Brain microvascular endothelial cell (primary cell): ENCODE results near the gene ARID5B.

ENCODE experiments used
- DNase-seq: peaks from one replicate; pipeline ENCODE4 v3.0.0-alpha.2; 2020
- H3K27ac ChIP-seq: fragments of 250-450 bp; sonication (Bioruptor Pico); 2 replicates; pipeline ENCODE4 v1.5.1; 2020; ENCODE audit warnings: mild to moderate bottlenecking, moderate library complexity
- H3K27me3 ChIP-seq: fragments of 250-450 bp; sonication (Bioruptor Pico); replicated peaks from 2 replicates; pipeline ENCODE4 v1.5.1; 2020; ENCODE audit warnings: mild to moderate bottlenecking
- H3K36me3 ChIP-seq: fragments of 250-450 bp; sonication (Bioruptor Pico); replicated peaks from 2 replicates; pipeline ENCODE4 v1.5.1; 2020; ENCODE audit warnings: mild to moderate bottlenecking
- H3K4me3 ChIP-seq: 2 replicates; pipeline ENCODE4 v1.5.1; 2011; ENCODE audit warnings: low read depth, mild to moderate bottlenecking, control low read depth, low read length, moderate library complexity
- CTCF ChIP-seq: IDR thresholded peaks from 2 replicates; pipeline ENCODE4 v1.5.1; 2011; ENCODE audit warnings: low read depth, mild to moderate bottlenecking, moderate library complexity, low read length, control low read depth, inconsistent platforms; ENCODE audit errors: missing control alignments
- in situ Hi-C: cut with HindIII; loops from 2 replicates; pipeline ENCODE4 v1.10.0; 2017; ENCODE audit warnings: low sequenced_read_pairs, low pct_ligation_motif_present

ARID5B gene

GRCh38 chr10:62029401-62029800 lies 127.9 kb downstream of the ARID5B start:
- H3K4me3 ChIP-seq, result no peak overlapping the region
- no peak for DNase-seq
- TF ChIP-seq CTCF, result no peak
- H3K27ac ChIP-seq, result no peak overlapping the region
- H3K27me3 ChIP-seq, result no peaks in the 10 kb centered on the region
- no peaks in the 10 kb centered on the region for H3K36me3 ChIP-seq
- in situ Hi-C loops, result no loop called here

DNA sequence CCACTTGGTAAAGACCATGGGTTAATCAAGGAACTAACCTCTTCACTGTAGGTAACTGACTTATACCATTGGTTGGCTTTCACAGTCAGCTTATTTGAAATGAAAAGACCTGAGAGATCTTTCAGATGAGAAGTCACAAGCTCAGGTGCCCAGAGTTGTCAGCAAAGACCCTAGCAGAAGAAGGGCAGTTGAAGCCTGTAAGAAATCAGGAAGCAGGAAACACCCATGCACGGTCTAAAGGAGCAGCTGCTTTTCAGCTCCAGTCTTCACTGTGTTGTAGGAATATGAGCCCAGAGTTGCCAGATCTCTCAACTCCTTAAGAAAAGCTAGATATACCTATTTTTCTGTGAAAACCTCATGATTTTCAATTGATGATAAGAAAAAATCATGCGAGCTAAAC lies 130.0 kb downstream of the ARID5B start:
- no peaks in the 10 kb centered on the region for H3K27me3 ChIP-seq
- no peak overlapping the region for H3K27ac ChIP-seq
- H3K4me3 ChIP-seq, result no peak overlapping the region
- no peaks in the 10 kb centered on the region for H3K36me3 ChIP-seq
- no peak for TF ChIP-seq CTCF
- in situ Hi-C loops, result no loop called here
- no peak for DNase-seq

DNA sequence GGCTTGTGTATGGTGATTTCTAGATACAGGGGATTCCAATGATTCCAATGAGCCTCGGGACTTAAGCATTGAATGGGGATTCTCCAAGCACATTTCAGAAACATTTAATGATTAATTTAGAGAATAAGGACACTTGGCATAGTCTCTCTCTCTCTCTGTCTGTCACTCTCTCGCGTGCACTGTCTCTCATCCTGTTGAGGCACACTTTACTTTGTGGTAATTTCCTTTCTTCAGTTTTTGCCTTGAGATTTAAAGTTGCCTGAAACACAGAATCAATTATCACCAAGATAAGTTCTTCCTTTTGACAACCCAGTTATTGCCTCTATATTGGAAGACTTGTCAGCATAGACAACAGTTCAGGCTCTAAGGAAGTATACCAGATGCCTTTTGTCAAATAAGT lies 131.6 kb downstream of the ARID5B start:
- Histone ChIP-seq H3K36me3 (no peaks in the 10 kb centered on the region), H3K4me3 (no peak overlapping the region), H3K27me3 (no peaks in the 10 kb centered on the region), H3K27ac (no peak overlapping the region)
- DNase-seq, result no peak
- in situ Hi-C loops, result no loop called here
- no peak for TF ChIP-seq CTCF

GRCh38 chr10:62034096-62034640 lies 132.7 kb downstream of the ARID5B start:
- in situ Hi-C loops, result no loop called here
- Histone ChIP-seq H3K27me3 (no peaks in the 10 kb centered on the region), H3K36me3 (no peaks in the 10 kb centered on the region), H3K4me3 (no peak overlapping the region), H3K27ac (no peak overlapping the region)
- no peak for TF ChIP-seq CTCF
- DNase-seq, result no peak

DNA sequence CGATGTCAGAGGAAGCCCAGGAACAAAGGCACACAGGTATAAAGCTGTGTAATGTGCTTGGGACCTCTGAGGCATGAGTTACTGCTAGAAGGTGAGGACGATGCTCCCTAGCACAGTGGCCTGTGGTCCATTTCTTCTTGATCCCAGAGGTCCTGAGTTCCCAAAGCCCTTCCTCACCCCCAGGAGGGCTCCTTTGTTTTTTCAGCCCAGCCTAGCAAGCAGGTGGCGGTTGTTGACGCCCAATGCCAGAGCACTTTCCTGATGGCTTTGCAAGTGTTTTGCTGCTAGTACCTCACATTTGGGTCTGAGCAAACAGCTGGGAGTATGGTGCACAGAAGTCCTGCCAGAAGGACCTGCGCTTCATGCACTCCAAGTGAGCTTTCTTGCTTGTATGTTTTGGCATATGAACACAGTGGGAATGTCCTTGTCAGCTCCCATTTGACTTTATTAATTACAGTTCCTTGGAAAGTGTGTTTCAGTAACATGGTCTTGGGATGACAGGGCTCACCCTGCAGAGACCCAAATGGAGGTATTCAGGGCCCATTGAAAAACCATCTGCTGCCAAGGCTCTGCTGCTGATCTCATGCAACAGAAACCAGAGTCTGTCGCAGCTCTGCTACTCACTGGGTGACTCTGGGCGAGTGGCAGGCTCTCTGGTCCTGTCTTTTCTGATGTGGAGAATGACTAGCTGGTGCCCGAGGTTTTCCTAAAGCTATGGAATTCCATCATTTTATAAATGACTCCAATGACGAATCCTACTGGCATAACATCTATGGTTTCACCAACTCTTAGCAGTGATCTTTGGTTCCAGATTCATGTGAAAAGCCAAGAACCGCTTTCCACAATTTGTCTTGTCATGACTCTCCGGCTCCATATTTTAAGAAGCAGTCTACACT lies 134.9 kb downstream of the ARID5B start:
- in situ Hi-C loops, result no loop called here
- DNase-seq, result no peak
- TF ChIP-seq CTCF, result no peak
- H3K27me3 ChIP-seq, result no peaks in the 10 kb centered on the region
- H3K36me3 ChIP-seq, result no peaks in the 10 kb centered on the region
- no peak overlapping the region for H3K4me3 ChIP-seq
- no peak overlapping the region for H3K27ac ChIP-seq
